Putamen (tissue), 1 donor: ENCODE measurements around the gene SPNS3.

ENCODE experiments used
- DNase-seq: peaks from one replicate; pipeline ENCODE4 v3.0.0-alpha.2; 2016; ENCODE audit warnings: low spot score

Gene SPNS3

DNA sequence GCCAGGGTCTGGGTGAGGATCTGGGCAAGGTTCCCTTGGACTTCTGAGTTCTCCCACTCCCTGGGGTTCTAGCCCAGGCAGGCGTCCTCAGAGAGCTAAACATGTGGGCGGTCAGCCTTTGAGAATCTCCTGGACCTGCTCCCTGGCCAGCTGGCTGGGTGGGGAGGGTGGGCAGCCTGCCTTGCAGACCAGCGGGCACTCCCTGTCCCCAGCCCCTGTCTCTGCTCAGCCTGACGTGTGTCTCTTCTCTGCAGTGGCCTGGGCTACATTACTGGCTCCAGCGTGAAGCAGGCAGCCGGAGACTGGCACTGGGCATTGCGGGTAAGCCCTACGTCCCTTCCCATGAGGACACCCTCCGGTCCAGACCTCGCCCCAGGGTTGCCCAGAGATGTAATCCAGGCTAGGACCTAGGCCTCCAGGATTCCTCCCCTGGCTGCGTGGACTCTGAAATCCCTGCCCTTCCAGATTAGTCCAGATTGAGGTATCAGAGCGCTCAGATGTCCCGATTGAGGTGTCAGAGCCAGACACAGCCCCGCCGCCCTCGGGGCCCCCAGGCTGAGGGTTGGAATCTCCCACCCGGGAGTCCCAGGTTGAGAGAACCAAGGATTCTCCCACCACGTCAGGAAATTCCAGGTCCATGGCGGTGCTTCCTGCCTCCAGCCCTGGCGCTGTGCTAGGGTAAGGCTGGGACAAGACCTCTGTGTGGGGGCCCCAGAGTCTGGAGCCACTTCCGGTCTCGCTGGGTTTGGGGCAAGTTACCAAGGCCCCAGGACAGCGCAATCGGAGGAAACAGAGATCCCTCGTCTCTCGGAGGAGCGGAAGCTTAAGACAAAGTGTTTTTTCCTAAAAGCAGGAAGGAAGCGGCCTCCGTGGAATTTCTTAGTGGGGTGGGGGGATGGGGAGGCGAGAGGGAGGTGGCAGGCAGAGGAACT is 97.3 kb downstream of the SPNS3 start:
- DNase-seq = no peak

DNA sequence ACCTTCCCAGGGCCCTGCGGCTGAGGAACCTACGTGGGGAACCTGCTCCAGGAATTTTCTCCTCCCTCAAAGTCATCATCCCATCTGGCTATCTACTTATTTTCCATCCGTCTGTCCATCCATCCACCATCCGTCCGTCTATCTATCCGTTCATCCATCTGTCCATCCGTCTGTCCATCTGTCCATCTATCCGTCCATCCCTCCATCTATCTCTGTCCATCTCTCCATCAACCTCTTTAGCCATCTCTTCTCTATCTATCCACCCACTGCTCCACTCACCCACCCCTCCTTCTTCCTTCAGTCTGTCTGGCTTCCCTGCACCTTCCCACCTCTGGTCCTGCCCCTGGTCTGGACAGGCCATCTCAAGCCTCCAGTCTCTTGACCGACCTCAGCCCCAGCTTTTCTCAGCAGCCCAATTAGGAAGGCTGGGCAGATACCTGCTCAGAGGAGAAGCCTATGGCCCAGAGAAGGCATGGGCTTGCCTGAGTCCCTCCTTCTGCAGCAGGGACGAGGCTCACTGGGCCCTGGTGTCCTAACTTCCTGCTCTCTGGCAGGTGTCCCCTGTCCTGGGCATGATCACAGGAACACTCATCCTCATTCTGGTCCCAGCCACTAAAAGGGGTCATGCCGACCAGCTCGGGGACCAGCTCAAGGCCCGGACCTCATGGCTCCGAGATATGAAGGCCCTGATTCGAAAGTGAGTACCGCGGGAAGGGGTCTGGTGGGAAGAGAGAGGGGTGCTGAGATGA is 98.4 kb downstream of the SPNS3 start:
- DNase-seq = no peak

DNA sequence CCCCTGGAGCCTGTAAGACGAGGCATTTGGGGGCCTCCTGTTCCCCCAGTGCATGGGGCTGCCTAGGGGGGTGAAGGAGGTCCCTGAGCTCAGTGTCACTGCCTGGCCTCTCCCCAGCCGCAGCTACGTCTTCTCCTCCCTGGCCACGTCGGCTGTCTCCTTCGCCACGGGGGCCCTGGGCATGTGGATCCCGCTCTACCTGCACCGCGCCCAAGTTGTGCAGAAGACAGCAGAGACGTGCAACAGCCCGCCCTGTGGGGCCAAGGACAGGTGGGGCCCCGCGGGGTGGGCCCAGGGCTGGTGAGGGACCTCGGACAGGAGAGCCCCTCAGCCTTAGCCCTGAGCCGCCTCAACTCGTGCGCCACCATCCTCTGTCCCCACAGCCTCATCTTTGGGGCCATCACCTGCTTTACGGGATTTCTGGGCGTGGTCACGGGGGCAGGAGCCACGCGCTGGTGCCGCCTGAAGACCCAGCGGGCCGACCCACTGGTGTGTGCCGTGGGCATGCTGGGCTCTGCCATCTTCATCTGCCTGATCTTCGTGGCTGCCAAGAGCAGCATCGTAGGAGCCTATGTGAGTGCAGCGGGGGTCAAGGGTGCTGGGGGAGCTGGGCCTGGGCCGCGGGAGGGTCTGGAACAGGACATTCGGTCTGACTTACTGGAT is 99.3 kb downstream of the SPNS3 start:
- DNase-seq = no peak

DNA sequence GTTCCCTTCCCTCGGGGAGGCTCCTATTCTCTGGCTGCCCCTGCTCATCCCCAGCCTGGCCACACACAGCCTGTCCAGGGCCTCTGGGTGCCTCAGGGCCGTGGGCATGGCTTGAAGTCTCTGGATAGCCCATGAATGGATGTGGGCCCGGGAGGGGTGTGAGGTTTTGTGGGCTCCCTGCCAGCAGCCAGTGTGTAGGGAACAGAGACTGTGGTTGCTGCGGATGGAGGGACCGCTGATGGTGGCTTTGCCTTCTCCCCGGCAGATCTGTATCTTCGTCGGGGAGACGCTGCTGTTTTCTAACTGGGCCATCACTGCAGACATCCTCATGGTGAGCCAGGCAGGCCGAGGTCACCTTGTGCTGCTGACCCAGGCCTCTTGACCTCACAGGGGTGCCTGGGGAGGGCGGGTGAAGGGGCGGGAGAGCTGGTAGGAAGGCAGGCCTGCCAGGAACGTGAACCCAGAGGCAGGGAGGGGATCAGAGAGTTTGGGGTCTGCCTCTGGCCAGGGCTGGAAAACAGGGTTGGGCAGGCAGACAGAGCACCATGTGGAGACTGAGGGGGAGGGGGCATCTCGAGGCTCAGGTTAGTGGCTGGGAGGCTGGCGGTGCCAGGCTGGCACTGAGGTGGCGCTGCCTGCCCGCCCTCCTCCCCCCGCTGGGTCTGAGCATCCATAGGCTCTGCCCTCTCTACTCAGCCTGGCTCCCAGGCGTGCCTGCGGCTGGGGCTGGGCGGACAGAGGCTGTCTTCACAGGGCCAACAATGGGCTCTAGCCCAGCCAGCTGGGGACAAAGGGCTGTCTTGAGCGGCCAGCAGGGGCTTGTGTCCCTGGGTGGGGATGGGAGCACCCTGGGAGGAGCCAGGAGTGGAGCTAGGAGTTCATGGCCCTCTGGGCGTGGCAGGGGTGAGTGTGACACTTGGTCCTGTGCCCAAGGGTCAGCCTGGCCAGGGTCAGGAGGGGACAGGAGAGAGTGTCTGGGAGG is 100.1 kb downstream of the SPNS3 start:
- DNase-seq = peak; percentile 98

DNA sequence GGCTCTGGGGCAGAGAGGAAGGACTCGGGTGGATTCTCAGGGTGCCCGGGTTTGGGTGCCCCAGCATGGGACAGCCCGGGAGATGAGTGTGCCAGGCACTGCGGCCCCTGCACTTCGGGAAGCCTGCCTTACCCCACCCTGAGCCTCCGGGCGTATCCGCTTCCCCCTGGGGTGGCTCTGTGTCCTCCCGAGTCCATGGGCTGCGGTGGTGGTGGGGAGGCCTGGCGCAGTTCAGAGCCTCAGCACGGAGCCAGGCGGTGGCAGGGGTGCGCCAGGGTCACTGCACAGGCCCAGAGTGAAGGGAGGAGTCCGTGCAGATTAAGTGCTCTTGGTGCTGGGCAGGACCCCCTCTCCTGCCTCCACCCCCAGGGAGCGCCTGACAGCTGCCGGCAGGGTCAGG is 100.8 kb downstream of the SPNS3 start:
- peak; percentile 78 for DNase-seq

DNA sequence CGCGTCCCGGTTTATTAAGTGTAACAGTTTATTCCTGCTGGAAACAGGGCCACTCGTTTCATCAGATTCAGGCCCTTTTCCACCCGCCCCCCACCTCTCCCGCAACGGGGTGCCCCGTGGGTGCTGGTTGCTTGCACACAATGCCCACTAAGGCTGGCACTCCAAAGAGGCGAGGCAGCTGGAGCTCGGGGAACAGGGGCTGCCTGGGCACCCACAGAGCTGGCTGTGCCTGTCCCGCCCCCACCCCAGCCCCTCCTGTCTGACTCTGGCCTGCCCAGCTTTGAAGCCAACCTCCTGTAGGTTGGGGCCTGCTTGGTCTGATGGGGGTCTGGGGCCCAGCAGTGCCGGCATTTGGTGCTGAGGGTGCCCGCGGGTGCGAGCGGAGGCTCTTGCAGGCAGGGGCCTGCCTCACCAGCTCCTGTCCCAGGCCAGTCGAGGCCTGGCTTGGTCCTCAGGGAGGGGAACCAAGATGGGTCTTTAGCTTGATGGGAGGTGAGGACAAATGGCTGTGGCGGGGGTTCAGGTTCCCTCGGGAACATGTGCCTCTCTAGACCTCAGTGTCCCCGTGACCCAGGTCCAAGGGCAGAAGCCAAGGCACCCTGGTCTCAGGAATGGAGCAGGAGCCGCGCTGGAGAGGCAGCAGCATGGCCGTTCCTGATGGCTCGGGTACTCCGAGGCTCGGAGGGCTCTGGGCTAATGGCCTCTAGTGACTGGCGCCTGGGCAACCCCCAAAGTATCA is 101.4 kb downstream of the SPNS3 start:
- DNase-seq = peak; percentile 57

DNA sequence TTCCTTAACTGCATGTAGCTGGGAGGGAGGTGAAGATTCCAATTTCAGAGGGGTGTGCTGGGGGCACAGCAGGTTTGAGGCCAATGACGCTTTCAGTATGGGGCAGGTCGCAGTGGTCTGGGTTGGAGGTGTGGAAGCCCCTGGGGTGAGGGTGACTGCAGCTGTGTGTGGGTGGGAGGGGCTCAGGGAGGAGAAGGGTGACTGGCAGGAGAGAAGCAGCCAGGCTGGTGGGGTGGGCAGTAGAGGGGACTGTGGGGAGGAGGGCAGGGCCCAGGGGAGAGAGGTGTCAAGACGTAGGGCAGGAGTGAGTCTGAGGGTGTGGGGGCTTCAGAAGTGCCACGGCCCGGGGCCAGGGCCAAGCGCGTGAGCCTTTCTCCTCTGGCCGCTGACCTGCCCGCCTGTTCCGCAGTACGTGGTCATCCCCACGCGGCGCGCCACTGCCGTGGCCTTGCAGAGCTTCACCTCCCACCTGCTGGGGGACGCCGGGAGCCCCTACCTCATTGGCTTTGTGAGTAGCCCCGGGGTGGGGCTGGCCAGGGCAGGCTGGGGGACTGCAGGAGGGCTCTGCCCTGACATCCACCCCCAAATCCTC is 102.0 kb downstream of the SPNS3 start:
- DNase-seq = no peak

DNA sequence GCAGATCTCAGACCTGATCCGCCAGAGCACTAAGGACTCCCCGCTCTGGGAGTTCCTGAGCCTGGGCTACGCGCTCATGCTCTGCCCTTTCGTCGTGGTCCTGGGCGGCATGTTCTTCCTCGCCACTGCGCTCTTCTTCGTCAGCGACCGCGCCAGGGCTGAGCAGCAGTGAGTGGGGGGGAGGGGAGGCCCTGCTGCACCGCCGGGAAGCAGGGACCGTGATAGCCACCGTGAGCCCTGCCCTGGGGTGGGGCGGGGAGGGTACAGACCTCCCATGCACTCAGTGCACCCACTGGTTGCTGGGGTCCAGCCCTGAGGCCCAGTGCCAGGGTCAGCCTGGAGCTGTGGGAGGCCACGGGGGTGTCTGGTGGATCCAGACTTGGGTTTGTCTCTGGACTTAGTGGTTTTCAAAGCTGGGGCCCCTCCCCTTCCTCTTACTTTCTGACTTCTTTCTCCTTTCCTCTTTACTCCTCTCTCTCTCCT is 102.6 kb downstream of the SPNS3 start:
- no peak for DNase-seq

DNA sequence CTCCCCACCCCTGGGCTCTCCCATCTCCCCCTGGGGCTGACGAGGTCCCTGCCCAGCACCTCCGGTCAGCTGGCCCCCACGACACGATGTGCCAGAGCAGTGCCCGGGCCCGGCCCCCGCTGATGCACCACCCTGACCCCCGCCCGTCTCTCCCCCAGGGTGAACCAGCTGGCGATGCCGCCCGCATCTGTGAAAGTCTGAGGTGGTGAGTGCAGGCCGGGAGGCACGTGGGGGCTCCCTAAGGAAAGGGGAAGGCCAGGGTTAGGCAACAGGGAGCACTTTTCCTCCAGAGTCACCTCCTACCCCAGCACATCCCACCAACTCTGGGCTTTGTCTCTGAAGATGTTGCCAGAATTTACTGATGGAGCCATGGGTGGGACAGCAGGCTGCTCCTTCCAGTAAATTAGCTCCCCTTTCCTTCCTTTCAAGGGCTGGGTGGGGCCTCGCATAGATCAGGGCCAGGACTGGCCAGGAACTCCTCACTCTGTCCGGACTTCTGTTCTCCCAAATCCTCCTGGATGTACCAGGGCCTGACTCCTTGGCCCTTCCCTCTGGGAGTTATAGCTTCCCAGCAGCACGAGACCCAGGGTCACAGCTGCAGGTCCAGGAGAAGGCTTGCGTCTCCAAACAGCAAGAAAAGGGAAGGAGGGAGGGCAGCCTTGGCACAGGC is 103.1 kb downstream of the SPNS3 start:
- DNase-seq = no peak
